GM12873 (cell line): ENCODE measurements around the gene CSKMT.

ENCODE experiments used
- TF ChIP-seq, protein P1 (sequence below): IDR thresholded peaks from 2 replicates; pipeline ENCODE4 v1.5.1; 2012; ENCODE audit warnings: low read depth, mild to moderate bottlenecking, moderate library complexity, low read length, control low read depth; ENCODE audit not compliant: insufficient read depth; ENCODE audit errors: missing control alignments

The CSKMT gene

DNA sequence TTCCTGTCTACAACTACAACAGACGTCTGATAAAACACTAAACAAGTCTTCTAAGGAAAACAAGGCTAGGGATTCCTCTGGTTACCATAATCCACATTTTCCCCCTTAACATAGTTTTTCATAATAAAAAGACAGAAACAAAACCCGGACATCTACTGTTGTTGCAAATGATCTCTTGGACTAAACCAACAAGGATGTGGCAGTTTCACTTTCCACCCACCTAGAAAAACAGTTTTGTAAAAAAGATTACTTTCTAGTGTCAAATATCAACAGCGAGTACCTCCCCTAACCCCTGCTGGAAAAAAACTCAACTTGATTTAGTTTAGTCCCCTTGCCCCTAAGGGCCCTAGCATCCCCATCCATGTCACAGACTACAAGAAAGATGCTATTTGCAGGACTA, 47.7 kb downstream of the CSKMT start:
- TF ChIP-seq, protein P1, sequence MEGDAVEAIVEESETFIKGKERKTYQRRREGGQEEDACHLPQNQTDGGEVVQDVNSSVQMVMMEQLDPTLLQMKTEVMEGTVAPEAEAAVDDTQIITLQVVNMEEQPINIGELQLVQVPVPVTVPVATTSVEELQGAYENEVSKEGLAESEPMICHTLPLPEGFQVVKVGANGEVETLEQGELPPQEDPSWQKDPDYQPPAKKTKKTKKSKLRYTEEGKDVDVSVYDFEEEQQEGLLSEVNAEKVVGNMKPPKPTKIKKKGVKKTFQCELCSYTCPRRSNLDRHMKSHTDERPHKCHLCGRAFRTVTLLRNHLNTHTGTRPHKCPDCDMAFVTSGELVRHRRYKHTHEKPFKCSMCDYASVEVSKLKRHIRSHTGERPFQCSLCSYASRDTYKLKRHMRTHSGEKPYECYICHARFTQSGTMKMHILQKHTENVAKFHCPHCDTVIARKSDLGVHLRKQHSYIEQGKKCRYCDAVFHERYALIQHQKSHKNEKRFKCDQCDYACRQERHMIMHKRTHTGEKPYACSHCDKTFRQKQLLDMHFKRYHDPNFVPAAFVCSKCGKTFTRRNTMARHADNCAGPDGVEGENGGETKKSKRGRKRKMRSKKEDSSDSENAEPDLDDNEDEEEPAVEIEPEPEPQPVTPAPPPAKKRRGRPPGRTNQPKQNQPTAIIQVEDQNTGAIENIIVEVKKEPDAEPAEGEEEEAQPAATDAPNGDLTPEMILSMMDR = no peak

DNA sequence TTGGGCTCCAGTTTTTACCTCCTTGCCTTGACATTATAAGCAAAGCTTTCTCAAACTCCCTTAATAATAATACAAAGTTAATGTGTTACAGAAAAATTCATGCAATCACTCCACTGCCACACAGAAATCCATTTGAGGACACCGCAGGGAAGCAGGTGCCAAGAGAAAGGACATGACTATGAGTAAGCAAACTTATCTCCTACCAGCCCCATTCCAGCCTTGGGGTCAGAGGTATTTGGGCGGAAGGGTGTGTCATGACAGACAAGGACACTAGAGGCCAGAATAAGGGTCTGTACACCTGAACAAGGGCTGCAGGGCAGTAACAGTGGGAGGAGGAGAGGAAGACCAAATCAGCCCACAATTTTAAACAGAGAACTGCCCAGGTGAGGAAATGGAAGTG, 48.2 kb downstream of the CSKMT start:
- TF ChIP-seq, protein P1 = no peak

DNA sequence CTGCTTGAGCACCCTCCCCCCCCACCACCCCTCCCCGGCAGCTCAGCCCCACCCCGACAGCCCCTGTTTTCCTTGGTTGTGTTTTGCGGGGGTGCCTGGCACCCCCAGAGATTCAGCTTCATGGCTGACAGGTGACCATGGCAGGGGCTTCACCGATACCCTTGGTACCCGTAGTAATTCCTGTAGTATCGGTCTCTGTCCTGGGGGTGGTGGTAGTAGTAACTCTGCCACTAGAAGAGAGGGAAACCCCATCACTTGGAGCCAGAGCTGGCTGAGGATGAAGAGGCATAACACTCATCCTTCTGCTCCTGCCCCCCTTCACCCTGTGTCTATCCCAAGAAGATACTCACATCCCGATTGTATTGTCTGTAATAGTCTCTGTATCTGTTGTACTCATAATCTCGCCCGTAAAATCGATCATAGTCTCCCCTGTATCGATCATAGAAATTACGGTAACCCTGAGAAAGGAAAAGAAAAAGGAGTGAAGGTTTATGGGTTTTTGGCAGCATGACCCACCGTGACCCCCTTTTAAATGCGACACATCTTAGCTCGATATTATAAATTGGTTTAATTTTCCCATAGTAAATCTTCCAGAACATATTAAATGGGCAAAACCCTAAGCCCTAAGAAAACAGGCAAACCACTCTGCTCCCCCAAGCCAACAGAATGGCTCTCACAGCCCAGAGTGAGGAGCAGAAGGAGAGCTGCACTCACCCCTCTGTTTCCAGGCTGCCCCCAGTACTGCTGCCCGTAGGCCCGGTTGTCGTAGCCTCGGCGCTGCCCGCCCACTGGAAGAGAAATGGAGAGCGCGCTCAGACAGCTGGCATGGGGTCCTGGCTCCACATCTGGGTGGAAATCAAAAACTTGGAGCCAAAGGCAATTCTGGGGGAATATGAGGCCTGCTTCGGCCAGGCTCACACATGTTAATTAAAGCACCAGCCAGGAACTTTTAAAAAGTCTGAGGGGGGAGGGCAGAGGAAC, 50.3 kb downstream of the CSKMT start:
- TF ChIP-seq, protein P1 = no peak

DNA sequence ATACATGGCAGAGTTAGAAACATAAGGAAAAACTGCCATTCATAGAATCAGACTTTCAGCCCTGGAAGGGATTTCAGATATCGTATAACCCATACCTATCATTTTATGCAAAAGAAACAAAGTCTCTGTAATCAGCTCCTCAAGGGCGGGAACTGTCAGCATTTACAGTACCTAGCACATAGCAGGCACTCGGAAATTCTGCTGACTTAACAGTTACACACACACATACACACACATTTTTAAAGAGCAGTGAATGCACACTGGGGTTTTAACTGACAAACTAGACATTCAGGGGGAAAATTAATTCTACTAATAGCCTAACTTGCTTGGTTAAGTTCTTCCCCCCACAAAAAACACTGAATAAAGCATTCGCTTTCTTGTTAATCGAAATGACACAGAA, 51.1 kb downstream of the CSKMT start:
- TF ChIP-seq, protein P1 = no peak

DNA sequence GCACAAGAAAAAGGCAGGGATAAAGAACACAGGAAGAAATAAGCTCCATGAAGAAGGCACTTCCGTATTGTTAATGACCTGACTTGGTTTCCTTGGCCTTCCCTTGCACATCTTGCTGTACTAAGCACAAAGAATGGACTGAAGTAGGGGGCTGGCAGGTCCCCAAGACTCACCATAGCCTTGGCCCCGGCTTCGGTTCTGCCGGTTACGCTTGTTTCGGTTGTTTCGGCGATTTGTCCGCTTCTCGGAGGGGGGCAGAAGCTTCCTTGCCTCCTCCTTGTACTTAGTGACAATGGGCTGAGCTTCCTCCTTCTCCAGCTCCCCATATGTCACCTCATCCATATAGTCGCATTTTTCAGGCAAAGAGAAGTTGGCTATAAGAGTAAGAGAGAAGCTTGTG, 51.7 kb downstream of the CSKMT start:
- TF ChIP-seq, protein P1 = no peak
